Measurements from ENCODE around the gene PRRC2B.

DNA sequence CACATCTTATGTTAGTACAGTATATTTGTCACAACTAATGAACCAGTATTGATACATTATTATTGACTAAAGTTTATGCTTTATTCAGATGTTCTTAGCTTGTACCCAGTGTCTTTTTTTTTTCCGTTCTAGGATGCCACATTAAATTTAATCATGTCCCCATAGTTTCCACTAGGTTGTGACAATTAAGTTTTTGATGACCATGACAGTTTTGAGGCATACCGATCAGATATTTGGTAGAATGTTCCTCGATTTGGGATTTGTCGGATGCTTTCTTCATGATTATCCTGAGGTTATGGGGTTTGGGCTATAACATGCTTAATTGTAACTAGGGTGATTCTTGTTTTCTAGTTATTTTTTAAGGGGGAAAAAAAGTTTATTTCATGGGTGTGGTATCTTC lies 22.6 kb downstream of the PRRC2B start:
- TF ChIP-seq EZH2phosphoT487 (IDR thresholded peaks at IDR 0.05; ENCODE audit: borderline replicate concordance) (no peak), CEBPB (IDR thresholded peaks at IDR 0.05; ENCODE audit: low read depth) (no peak), SIN3A (IDR thresholded peaks at IDR 0.05; ENCODE audit: low read depth) (no peak), RAD21 (IDR thresholded peaks at IDR 0.05; ENCODE audit: low read depth) (no peak)
- TF ChIP-seq, protein P1, sequence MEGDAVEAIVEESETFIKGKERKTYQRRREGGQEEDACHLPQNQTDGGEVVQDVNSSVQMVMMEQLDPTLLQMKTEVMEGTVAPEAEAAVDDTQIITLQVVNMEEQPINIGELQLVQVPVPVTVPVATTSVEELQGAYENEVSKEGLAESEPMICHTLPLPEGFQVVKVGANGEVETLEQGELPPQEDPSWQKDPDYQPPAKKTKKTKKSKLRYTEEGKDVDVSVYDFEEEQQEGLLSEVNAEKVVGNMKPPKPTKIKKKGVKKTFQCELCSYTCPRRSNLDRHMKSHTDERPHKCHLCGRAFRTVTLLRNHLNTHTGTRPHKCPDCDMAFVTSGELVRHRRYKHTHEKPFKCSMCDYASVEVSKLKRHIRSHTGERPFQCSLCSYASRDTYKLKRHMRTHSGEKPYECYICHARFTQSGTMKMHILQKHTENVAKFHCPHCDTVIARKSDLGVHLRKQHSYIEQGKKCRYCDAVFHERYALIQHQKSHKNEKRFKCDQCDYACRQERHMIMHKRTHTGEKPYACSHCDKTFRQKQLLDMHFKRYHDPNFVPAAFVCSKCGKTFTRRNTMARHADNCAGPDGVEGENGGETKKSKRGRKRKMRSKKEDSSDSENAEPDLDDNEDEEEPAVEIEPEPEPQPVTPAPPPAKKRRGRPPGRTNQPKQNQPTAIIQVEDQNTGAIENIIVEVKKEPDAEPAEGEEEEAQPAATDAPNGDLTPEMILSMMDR (IDR thresholded peaks at IDR 0.05 in 2 of 3, conservative IDR thresholded peaks at IDR 0.05 in 1 of 3; ENCODE audit: borderline replicate concordance in 1 of 3, insufficient read depth in 1 of 3, low read depth in 2 of 3, low read length in 2 of 3) = no peak
- TF ChIP-seq, protein P2, sequence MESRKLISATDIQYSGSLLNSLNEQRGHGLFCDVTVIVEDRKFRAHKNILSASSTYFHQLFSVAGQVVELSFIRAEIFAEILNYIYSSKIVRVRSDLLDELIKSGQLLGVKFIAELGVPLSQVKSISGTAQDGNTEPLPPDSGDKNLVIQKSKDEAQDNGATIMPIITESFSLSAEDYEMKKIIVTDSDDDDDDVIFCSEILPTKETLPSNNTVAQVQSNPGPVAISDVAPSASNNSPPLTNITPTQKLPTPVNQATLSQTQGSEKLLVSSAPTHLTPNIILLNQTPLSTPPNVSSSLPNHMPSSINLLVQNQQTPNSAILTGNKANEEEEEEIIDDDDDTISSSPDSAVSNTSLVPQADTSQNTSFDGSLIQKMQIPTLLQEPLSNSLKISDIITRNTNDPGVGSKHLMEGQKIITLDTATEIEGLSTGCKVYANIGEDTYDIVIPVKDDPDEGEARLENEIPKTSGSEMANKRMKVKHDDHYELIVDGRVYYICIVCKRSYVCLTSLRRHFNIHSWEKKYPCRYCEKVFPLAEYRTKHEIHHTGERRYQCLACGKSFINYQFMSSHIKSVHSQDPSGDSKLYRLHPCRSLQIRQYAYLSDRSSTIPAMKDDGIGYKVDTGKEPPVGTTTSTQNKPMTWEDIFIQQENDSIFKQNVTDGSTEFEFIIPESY (IDR thresholded peaks at IDR 0.05; ENCODE audit: extremely low read depth, insufficient replicate concordance, low read length) = no peak

All from HCT116 (cell line).